ENCODE results near the gene CHD5.
"Not testable (repeated sequence)": the region's sequence is repeated elsewhere in the genome, so short reads cannot be mapped to it uniquely, and the experiment has no call there.

CHD5 gene

GRCh38 chr1:6180268-6180706, at the start of gene CHD5:
CHD5 (minus strand) TSS chr1:6180321; CDS start chr1:6180023, 298 bp downstream.
- no peak for DNase-seq

DNA sequence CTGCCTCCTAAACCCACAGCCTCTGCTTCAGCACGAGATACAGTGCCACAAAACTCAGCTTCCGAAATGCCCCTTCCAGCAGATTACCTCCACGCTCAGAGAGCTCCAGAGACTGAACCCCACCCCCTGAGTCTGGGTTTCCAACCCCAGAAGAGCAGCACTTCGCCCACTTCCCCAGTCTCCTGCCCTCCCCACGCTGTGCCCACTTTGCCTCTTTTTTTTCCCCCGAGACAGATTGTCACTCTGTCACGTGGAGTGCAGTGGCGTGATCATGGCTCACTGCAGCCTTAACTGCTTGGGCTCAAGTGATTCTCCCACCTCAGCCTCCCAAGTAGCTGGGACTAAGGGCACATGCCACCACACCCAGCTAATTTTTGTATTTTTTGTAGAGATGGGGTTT, 45.5 kb upstream of the CHD5 start:
- DNase-seq, result no peak

- no peak for DNase-seq
Observed at GRCh38 chr1:6224718-6225117, 44.6 kb upstream of the CHD5 start.

GRCh38 chr1:6223617-6224016, 43.5 kb upstream of the CHD5 start:
- no peak for DNase-seq

- no peak for DNase-seq
Observed at GRCh38 chr1:6222636-6223035, 42.5 kb upstream of the CHD5 start.

- DNase-seq, result no peak
Observed at GRCh38 chr1:6221210-6221784, 41.2 kb upstream of the CHD5 start.

- no peak for DNase-seq
Observed at GRCh38 chr1:6220236-6220635, 40.1 kb upstream of the CHD5 start.

GRCh38 chr1:6219641-6220040, 39.5 kb upstream of the CHD5 start:
- not testable (repeated sequence) for DNase-seq

DNA sequence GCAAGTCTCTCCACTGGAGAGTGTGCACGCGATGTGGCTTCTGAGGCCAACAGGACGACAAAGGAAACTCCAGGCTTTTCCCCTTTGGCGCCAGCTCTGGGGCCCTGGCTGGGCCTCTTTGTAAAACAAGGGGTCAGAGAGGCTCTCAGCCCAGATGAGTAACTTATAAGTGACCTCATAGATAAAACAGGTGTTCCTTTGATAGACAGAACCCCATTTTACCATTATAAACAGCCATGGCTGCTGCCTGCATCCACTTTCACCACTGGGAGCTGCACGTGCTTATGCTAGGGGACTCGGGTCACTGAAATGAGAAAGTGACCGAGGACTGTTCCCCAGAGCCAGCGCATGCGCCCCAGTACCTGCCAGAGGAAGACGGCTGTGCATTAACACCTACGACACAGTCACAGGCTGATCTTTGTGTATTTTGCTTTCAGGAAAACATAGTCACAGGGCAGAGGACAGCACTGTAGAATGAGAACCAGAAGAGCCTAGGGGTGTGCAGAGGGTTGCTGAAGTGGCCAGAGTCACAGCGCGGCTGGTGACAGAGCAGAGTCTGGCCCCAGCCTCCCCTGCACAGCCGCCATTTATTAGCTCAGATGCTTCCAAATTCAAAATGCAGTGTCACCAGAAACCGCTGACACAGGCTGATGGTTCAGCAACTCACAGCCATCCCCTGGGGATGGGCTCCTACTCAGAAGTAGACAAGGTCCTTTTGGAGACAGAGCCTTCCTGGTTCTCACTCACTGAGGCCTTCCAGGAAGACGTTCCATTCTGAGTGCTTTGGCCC, 38.4 kb upstream of the CHD5 start:
- no peak for DNase-seq

DNA sequence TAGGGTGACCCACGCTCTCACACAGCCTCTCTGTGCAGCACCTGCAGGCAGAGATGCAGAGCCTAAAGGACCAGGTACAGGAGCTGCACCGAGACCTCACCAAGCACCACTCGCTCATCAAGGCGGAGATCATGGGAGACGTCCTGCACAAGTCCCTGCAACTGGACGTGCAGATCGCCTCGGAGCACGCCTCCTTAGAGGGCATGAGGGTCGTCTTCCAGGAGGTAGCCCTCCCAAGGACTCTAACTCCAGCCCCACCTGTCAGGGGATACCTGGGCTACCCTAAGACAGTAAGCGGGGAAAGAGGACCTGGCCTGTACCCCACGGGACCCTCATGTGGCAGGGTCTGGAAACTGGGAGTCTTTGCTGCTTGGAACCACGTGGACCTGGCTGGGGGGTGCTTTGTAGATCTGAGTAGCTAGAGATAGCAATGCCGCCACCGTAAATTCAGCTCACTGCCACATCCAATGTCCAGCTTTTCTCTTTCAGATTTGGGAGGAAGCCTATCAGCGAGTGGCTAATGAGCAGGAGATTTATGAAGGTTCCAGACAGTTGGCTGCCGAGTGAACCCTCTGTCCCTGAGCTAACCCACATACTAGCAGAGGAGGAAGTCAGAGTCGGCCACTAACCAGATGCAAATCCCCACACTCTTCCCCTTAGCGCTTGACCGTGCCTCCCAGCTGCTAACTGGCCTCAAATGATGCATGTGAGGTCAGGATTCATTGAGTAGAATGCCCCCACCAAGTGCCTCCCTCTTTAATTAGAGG, 32.3 kb upstream of the CHD5 start:
- no peak for DNase-seq

GRCh38 chr1:6211731-6212130, 31.6 kb upstream of the CHD5 start:
- DNase-seq, result no peak

- DNase-seq, result no peak
Observed at GRCh38 chr1:6210591-6211355, 30.7 kb upstream of the CHD5 start.

DNA sequence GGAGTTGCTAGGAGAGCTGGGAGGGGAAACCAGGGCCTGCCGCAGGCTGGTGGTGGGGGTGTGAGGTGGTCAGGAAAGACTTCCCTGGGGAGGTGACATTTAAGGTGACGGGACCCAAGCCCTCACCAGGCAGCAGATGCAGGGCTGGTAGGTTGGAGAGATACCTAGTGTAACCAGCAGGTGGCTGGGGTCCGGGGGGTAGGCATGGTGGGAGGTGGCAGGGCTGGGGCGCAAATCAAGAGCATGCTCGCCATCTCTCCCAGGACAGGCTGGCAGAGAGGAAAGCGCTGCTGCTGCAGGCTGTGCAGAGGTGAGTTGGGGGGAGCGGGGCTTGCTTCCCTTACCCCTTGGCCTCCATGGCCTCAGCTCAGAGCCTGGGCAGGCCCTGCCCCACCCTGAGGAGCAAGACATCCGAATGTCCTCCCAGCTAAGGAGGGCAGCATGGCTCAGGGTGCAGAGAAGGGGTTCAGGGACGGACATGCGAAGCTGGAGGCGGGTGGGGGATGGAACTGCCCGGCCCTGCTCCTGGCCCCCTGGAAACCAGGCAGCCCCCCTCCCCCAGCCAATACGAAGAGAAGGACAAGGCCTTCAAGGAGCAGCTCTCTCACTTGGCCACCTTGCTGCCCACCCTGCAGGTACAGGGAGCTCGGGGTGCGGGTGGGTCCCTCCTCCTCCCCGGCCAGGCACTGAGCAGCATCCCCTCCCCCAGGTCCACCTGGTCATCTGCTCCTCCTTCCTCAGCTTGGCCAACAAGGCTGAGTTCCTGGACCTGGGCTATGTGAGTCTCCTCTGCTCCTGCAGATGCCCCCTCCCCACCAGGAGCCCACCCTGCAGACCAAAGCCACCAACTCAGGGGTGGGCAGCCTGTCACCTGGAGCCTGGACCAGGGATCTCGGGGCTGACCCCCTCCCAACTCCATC, 29.8 kb upstream of the CHD5 start:
- no peak for DNase-seq

DNA sequence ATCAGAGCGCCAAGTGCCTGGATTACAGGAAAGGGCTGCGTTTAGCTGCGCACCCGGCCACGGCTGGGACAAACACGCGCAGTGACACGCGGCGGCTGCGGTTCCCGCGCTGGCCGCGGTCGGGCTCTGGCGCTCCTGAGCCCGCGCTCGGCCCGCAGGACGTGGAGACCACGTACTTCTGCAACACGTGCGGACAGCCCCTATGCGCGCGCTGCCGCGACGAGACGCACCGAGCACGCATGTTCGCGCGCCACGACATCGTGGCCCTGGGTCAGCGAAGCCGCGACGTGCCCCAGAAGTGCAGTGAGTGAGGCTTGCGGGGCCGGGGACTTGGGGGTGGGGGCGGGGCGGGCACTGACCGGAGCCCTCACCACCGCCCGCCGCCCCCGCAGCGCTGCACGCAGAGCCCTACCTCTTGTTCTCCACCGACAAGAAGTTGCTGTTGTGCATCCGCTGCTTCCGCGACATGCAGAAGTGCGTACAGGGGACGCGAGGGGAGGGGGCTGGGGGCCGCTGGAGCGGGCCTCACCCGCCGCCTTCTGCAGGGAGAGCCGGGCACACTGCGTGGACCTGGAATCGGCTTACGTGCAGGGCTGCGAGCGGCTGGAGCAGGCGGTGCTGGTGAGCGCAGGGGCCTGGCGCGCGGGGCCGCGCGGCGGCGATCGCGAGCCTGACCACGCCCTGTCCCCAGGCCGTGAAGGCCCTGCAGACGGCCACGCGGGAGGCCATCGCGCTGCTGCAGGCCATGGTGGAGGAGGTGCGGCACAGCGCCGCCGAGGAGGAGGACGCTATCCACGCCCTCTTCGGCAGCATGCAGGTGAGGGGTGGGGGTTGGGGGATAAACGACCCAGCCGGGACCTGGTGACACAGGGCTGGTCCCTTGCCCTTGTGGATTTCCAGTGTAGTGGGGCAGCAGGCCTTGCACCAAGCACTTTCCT, 28.9 kb upstream of the CHD5 start:
- DNase-seq, result no peak

GRCh38 chr1:6207921-6208320, 27.8 kb upstream of the CHD5 start:
- no peak for DNase-seq

DNA sequence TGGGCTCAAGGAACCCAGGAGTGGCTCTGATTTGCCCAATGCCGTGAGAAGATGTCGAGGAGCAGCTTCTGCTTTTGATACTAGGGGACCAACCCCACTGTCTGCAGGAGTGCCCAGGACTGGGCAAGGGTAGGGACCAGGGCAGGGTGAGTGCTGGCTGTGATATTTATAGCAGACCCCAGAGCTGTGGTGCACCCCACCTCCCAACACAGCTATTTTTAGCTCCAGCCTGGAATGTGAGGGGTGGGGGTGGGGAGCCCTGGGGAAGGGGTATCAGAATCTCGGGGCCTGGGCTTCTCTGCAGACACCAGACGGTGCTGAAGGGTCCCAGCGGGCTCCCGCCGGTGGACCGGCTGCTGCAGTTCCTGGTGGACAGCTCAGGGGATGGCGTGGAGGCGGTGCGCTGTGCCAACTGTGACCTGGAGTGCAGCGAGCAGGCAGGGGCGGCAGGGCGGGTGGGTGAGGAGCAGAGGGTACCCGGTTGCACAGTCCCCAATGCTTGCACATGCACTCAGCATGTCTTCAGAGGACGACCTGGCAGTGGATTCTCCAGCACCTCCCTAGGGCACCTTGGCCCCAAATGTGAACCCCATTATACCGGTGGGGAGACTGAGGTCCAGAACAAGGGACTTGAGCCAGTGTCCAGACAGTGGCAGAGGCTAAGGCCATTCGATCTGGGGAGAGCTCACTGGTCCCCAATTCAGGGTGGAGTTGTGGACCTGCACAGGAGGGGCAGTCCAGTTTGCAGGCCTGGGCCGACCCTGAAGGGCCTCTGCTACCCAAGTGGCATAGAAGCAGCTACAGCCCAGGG, 27.2 kb upstream of the CHD5 start:
- DNase-seq, result no peak

DNA sequence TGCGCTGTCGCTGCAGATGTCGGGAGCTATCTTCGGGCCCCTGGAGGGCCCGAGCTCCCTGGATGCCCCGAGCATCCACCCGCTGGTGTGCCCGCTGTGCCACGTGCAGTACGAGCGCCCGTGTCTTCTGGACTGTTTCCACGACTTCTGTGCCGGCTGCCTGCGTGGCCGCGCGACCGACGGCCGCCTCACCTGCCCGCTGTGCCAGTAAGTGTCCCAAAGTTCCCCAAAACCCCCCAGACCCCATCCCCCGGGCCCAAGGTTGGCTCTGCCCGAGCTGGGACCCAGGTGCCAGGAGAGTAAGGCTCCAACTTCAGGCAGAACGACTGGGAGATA, 26.4 kb upstream of the CHD5 start:
- no peak for DNase-seq

GRCh38 chr1:6205849-6206519, 25.9 kb upstream of the CHD5 start, which contains the start of gene RNF207:
RNF207 (plus strand) TSS chr1:6206119; CDS start chr1:6206536, 417 bp downstream.
- DNase-seq, result peak; percentile 32

DNA sequence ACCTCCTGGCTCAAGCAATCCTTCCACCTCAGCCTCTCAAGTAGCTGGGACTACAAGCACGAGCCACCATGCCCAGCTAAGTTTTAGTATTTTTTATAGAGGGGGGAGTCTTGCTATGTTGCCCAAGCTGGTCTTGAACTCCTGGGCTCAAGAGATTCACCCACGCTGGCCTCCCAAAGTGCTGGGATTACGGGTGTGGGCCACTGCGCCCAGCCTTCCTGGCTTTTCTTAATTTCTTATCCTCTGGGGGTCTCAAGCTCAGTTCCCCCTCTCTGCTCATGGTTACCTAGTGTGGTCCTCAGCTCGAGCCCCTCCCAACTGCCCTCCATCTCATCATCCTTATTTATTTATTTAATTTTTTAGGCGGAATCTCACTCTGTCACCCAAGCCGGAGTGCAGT, 22.1 kb upstream of the CHD5 start:
- no peak for DNase-seq

All from activated CD4-positive, alpha-beta T cell treated with anti-CD3 and anti-CD28 coated beads for 1 hour (primary cell).